Measurements from ENCODE around the gene TMCC3. TPM values are rescaled to one million over a fixed set of nuclear protein-coding genes. Genes with fewer than 3 reads are reported as not detected.
A peak's percentile ranks its signal among the peaks of the same experiment; 100 is the strongest.

The TMCC3 gene
- total and polyA plus RNA-seq, 7 donors: 10.6 to 61.6 (median 21.2) TPM

DNA sequence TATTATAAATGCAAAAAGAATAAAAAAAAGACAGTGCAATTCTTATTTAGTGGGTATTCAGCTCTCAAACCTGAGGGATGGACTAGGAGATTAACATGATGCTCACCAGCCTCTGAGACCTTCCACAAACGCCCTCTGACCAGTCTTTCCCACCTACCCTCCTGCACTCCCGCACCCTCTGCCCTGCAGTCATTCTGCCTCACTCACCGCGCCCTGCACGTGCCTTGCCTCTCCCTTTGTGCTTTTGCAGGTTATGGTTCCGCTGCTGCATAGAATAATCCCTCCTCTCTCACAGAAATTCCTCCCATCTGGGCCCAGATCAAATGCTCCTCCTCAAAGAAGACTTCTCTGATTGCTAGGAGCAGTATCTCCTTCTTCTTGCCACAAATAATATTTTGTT lies 28.5 kb upstream of the TMCC3 start:
- Histone ChIP-seq H3K9me3 (no peaks in the 10 kb centered on the region), H3K4me1 (no peaks in the 10 kb centered on the region), H3K27me3 (ENCODE audit: insufficient read depth in 3 of 3, low read length in 2 of 3) (no peaks in the 10 kb centered on the region), H3K36me3 (ENCODE audit: insufficient read depth in 1 of 2, low read depth in 1 of 2) (no peaks in the 10 kb centered on the region), H3K27ac (no peak overlapping the region), H3K4me3 (no peak overlapping the region)
- no peak for ATAC-seq
- DNase-seq: no peak
- intact Hi-C loops (cut with DNase I): no loop called here
- TF ChIP-seq, protein P1, sequence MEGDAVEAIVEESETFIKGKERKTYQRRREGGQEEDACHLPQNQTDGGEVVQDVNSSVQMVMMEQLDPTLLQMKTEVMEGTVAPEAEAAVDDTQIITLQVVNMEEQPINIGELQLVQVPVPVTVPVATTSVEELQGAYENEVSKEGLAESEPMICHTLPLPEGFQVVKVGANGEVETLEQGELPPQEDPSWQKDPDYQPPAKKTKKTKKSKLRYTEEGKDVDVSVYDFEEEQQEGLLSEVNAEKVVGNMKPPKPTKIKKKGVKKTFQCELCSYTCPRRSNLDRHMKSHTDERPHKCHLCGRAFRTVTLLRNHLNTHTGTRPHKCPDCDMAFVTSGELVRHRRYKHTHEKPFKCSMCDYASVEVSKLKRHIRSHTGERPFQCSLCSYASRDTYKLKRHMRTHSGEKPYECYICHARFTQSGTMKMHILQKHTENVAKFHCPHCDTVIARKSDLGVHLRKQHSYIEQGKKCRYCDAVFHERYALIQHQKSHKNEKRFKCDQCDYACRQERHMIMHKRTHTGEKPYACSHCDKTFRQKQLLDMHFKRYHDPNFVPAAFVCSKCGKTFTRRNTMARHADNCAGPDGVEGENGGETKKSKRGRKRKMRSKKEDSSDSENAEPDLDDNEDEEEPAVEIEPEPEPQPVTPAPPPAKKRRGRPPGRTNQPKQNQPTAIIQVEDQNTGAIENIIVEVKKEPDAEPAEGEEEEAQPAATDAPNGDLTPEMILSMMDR (IDR thresholded peaks at IDR 0.05): no peak
- WGBS, 3 donors: 89 to 93% (median 92%) methylated on average over 6 of the region's 6 CpGs

DNA sequence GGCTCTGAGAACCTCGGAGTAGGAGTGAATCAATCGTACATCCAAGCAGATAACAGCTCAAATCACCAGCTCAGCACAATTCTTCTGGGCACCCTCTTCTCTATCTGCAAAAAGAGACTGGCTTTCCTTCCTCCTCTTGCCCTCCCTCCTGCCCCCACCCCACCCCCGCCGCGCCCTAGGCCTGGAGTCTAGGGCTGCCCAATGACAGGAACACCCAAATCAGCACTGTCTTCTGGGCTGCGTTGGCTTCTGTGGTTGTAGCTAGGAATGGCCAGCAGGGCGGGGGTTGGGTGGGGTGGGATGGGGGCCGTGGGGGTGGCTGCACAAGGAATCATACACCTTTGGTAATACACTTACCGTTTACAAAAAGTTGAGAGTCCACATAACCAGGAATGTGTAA lies 28.0 kb upstream of the TMCC3 start:
- TF ChIP-seq, protein P1 (IDR thresholded peaks at IDR 0.05): no peak
- H3K9me3 ChIP-seq: no peaks in the 10 kb centered on the region
- H3K4me1 ChIP-seq: no peaks in the 10 kb centered on the region
- no peak overlapping the region for H3K27ac ChIP-seq
- intact Hi-C loops (cut with DNase I): no loop called here
- no peak for ATAC-seq
- no peaks in the 10 kb centered on the region for H3K27me3 ChIP-seq (ENCODE audit: insufficient read depth in 3 of 3, low read length in 2 of 3)
- DNase-seq: no peak
- WGBS, 3 donors: 79 to 89% (median 85%) methylated on average over 7 to 9 of the region's 9 CpGs
- H3K4me3 ChIP-seq: no peak overlapping the region
- no peaks in the 10 kb centered on the region for H3K36me3 ChIP-seq (ENCODE audit: insufficient read depth in 1 of 2, low read depth in 1 of 2)

DNA sequence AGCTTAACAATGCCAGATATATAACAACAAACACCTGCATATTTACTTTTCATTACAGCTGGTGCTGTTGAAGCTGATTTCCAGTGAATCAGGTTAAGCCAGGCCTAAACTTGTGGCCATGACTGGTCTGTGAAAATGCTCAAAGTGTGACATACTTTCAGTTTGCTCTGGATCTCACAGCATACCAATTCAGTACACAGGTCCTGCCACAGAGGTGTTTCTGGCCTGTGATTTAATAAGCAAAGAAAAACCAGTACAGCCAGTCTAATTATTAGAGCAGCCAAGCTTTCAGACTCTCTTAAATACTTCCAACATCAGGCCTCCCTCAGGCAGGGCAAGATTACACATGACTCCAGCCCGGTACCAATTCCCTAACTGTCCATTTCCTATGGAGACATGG lies 27.4 kb upstream of the TMCC3 start:
- ATAC-seq (no peak), DNase-seq (no peak)
- H3K36me3 ChIP-seq (ENCODE audit: insufficient read depth in 1 of 2, low read depth in 1 of 2): no peaks in the 10 kb centered on the region
- no peaks in the 10 kb centered on the region for H3K27me3 ChIP-seq (ENCODE audit: insufficient read depth in 3 of 3, low read length in 2 of 3)
- no peaks in the 10 kb centered on the region for H3K4me1 ChIP-seq
- intact Hi-C loops (cut with DNase I): no loop called here
- H3K4me3 ChIP-seq: no peak overlapping the region
- H3K9me3 ChIP-seq: no peaks in the 10 kb centered on the region
- TF ChIP-seq, protein P1 (IDR thresholded peaks at IDR 0.05): no peak
- WGBS, 3 donors: 91 to 97% (median 95%) methylated on average over 1 of the region's 1 CpG
- no peak overlapping the region for H3K27ac ChIP-seq

DNA sequence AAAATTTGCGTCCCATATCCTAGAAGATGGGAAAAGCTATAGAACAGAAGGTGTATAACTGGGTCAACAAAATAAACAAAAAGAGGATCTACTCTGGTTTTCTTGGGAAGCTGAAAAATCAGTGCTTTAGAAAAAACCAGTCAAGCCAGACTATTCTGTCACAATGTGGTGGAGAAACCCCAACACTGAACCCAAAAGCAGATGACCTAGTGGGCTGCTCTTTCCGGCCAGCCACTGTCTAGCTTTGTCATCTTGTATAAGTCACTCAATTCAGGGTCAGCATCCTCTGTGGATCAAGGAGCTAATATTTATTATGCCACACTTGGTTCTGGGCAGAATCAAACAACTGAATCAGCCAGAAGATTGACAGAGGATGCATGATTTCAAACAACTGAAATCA lies 26.6 kb upstream of the TMCC3 start:
- TF ChIP-seq, protein P1 (IDR thresholded peaks at IDR 0.05): no peak
- Histone ChIP-seq H3K4me1 (no peaks in the 10 kb centered on the region), H3K4me3 (no peak overlapping the region), H3K27ac (no peak overlapping the region), H3K27me3 (ENCODE audit: insufficient read depth in 3 of 3, low read length in 2 of 3) (no peaks in the 10 kb centered on the region), H3K9me3 (no peaks in the 10 kb centered on the region), H3K36me3 (ENCODE audit: insufficient read depth in 1 of 2, low read depth in 1 of 2) (no peaks in the 10 kb centered on the region)
- intact Hi-C loops (cut with DNase I): no loop called here
- WGBS, 3 donors: 95 to 100% (median 99%) methylated on average over 2 of the region's 2 CpGs
- no peak for DNase-seq
- ATAC-seq: no peak

DNA sequence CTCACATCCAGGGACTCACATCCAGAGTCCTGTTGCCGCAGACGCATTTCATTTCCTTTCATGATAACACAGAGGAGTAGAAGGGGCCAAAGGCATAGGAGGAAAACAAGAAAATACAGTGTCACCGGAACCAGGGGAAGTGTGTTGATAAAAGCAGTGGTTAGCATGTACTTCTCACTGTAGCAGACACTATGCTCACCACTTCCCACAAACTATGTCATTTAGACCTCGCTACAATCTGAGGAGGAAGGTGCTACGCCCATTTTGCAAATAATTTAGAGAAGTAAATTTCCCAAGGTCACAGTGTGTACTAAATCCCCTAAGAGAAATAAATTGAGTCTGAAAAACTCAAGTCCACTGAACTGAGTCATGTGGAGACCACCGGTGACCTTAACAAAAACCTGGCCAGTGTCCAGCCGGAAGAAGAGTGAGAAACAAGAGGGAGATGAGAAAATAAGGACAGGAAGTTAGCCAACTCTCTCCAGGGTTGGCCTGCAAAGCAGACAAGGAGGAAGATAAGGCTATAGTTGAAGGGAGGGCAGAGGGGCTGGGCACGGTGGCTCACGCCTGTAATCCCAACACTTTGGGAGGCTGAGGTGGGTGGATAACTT lies 25.8 kb upstream of the TMCC3 start:
- no peak overlapping the region for H3K4me3 ChIP-seq
- intact Hi-C loops (cut with DNase I): no loop called here
- DNase-seq (peak in 1 of 2 donors; percentile 33), ATAC-seq (peak in 3 of 4 donors; percentile 25 to 51 (median 50))
- no peaks in the 10 kb centered on the region for H3K36me3 ChIP-seq (ENCODE audit: insufficient read depth in 1 of 2, low read depth in 1 of 2)
- TF ChIP-seq, protein P1 (IDR thresholded peaks at IDR 0.05): no peak
- no peaks in the 10 kb centered on the region for H3K4me1 ChIP-seq
- no peaks in the 10 kb centered on the region for H3K9me3 ChIP-seq
- H3K27me3 ChIP-seq (ENCODE audit: insufficient read depth in 3 of 3, low read length in 2 of 3): no peaks in the 10 kb centered on the region
- no peak overlapping the region for H3K27ac ChIP-seq
- 73 to 78% (median 75%) methylated on average over 9 of the region's 9 CpGs for WGBS, 3 donors
